Gastroesophageal sphincter (tissue), 4 donors: Measurements from ENCODE around the gene ALDH1A3. TPM values are rescaled to one million over a fixed set of nuclear protein-coding genes. Genes with fewer than 3 reads are reported as not detected.

Source experiments
- ATAC-seq: fragments of 150-250 bp; one replicate; pipeline ENCODE4 v1.9.1; 2016; ENCODE audit warnings: mild to moderate bottlenecking, moderate library complexity
- H3K27ac ChIP-seq, 4 donors: fragments of 200-600 bp; sonication (generic) in 3 of 4; 1 replicate in 3 of 4; 2 replicates in 1 of 4; pipeline ENCODE4 v1.5.1; 2016 to 2019
- H3K27me3 ChIP-seq: fragments of 200-600 bp; sonication (generic); one replicate; pipeline ENCODE4 v1.5.1; 2019
- H3K36me3 ChIP-seq, 2 donors: fragments of 200-600 bp; sonication (generic); one replicate each; pipeline ENCODE4 v1.5.1; 2019; ENCODE audit warnings: control low read depth in 1 of 2
- H3K4me1 ChIP-seq, 3 donors: fragments of 200-600 bp; sonication (generic); 1 replicate in 2 of 3; 2 replicates in 1 of 3; pipeline ENCODE4 v1.5.1; 2016 to 2019; ENCODE audit warnings: control low read depth in 2 of 3
- H3K4me3 ChIP-seq, 2 donors: fragments of 200-600 bp; sonication (generic); one replicate each; pipeline ENCODE4 v1.5.1; 2019; ENCODE audit warnings: mild to moderate bottlenecking in 1 of 2, moderate library complexity in 1 of 2
- H3K9me3 ChIP-seq, 3 donors: fragments of 200-600 bp; sonication (generic); one replicate each; pipeline ENCODE4 v1.5.1; 2017 to 2019; ENCODE audit warnings: control low read depth in 2 of 3
- EP300 ChIP-seq: sonication (generic); formaldehyde crosslinking; IDR thresholded peaks from one replicate; pipeline ENCODE4 v1.6.1; 2017; ENCODE audit warnings: antibody characterized with exemption, mild to moderate bottlenecking
- POLR2A ChIP-seq, 2 donors: fragments of 450-650 bp; IDR thresholded peaks; one replicate each; pipeline ENCODE4 v1.6.1; 2017; ENCODE audit warnings: antibody characterized with exemption in 2 of 2, mild to moderate bottlenecking in 2 of 2, moderate library complexity in 1 of 2
- POLR2AphosphoS5 ChIP-seq: sonication (generic); formaldehyde crosslinking; IDR thresholded peaks from one replicate; pipeline ENCODE4 v1.6.1; 2017; ENCODE audit warnings: antibody characterized with exemption
- WGBS, 2 donors: methylation state at CpG; one replicate each; pipeline ENCODE4 v1.1.5; 2018; ENCODE audit warnings: low coverage in 1 of 2; 5-methylcytosine and 5-hydroxymethylcytosine counted together
- total RNA-seq, 4 donors: library from RNA; depleted of rRNA; stranded (reverse); fragments of >200 nt; gene quantifications; one replicate each; pipeline ENCODE4 v1.1.0, GENCODE V29; 2016
- TF ChIP-seq, protein P1 (sequence below), 4 experiments: fragments of 200-600 bp in 2 of 4; fragments of 450-650 bp in 2 of 4; sonication (generic) in 1 of 4; IDR thresholded peaks; one replicate each; pipeline ENCODE4 v1.5.1; 2017 to 2019; ENCODE audit warnings: antibody characterized with exemption in 4 of 4, mild to moderate bottlenecking in 2 of 4, moderate library complexity in 2 of 4

ALDH1A3 gene
- total RNA-seq, 4 donors from 2014 or later, result 23.0 to 148 (median 93.4) TPM

GRCh38 chr15:100877551-100877950, 2.1 kb upstream of the ALDH1A3 start:
- H3K27me3 ChIP-seq, result peaks cover 67% of the 10 kb centered on the region
- TF ChIP-seq EP300, result no peak
- no peak for TF ChIP-seq POLR2A (IDR thresholded peaks at IDR 0.05)
- TF ChIP-seq, protein P1, sequence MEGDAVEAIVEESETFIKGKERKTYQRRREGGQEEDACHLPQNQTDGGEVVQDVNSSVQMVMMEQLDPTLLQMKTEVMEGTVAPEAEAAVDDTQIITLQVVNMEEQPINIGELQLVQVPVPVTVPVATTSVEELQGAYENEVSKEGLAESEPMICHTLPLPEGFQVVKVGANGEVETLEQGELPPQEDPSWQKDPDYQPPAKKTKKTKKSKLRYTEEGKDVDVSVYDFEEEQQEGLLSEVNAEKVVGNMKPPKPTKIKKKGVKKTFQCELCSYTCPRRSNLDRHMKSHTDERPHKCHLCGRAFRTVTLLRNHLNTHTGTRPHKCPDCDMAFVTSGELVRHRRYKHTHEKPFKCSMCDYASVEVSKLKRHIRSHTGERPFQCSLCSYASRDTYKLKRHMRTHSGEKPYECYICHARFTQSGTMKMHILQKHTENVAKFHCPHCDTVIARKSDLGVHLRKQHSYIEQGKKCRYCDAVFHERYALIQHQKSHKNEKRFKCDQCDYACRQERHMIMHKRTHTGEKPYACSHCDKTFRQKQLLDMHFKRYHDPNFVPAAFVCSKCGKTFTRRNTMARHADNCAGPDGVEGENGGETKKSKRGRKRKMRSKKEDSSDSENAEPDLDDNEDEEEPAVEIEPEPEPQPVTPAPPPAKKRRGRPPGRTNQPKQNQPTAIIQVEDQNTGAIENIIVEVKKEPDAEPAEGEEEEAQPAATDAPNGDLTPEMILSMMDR (IDR thresholded peaks at IDR 0.05), result no peak
- no peak for TF ChIP-seq POLR2AphosphoS5
- H3K9me3 ChIP-seq, result no peaks in the 10 kb centered on the region
- peaks cover 0 to 22% (median 0%) of the 10 kb centered on the region in 3 donors for H3K4me1 ChIP-seq
- no peaks in the 10 kb centered on the region for H3K36me3 ChIP-seq
- no peak for ATAC-seq
- no peak overlapping the region for H3K4me3 ChIP-seq
- WGBS, 2 donors, result 97% methylated on average over 6 of the region's 10 CpGs; no CpG with 5 or more reads in 1 of the 2 donors
- H3K27ac ChIP-seq, result no peak overlapping the region

DNA sequence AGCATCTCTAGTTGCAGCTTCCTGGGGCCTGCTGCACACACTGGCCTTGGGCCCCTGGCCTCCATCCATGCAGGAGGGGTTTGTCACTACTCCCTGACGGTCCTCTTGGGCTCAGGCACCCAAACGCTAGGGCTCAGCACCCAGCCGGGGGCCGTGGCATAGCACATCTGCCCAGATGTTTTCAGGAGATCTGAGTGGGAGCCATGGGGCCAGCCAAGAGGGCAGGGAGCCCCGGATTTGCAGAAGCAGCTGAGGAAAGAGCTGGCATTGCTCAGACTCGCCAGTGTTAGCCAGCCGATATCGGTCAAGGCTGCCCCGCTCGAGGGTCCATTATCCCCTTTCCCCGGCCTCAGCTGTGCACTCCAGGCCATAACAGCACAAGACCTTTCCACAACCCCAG, 1.5 kb upstream of the ALDH1A3 start:
- Histone ChIP-seq H3K4me3 (no peak overlapping the region), H3K27ac (no peak overlapping the region), H3K4me1 (peaks cover 0 to 22% (median 0%) of the 10 kb centered on the region in 3 donors), H3K36me3 (no peaks in the 10 kb centered on the region), H3K27me3 (peaks cover 72% of the 10 kb centered on the region), H3K9me3 (no peaks in the 10 kb centered on the region)
- 73% methylated on average over 3 of the region's 11 CpGs; no CpG with 5 or more reads in 1 of the 2 donors for WGBS, 2 donors
- no peak for ATAC-seq
- TF ChIP-seq POLR2AphosphoS5, result no peak
- TF ChIP-seq, protein P1 (IDR thresholded peaks at IDR 0.05), result no peak
- TF ChIP-seq POLR2A (IDR thresholded peaks at IDR 0.05), result no peak
- no peak for TF ChIP-seq EP300

- Histone ChIP-seq H3K36me3 (no peaks in the 10 kb centered on the region), H3K27me3 (peaks cover 78% of the 10 kb centered on the region), H3K4me1 (peaks cover 0 to 22% (median 0%) of the 10 kb centered on the region in 3 donors), H3K9me3 (no peaks in the 10 kb centered on the region), H3K27ac (peak overlapping the region in 3 of 4 donors; percentile 54 to 81 (median 73)), H3K4me3 (peak overlapping the region in 1 of 2 donors; percentile 61)
- 49 to 55% methylated on average over 8 to 12 of the region's 12 CpGs for WGBS, 2 donors
- TF ChIP-seq EP300, result no peak
- no peak for TF ChIP-seq POLR2AphosphoS5
- no peak for TF ChIP-seq POLR2A (IDR thresholded peaks at IDR 0.05)
- TF ChIP-seq, protein P1 (IDR thresholded peaks at IDR 0.05), result no peak
- no peak for ATAC-seq
Observed at GRCh38 chr15:100878648-100879047, 983 bp upstream of the ALDH1A3 start.

DNA sequence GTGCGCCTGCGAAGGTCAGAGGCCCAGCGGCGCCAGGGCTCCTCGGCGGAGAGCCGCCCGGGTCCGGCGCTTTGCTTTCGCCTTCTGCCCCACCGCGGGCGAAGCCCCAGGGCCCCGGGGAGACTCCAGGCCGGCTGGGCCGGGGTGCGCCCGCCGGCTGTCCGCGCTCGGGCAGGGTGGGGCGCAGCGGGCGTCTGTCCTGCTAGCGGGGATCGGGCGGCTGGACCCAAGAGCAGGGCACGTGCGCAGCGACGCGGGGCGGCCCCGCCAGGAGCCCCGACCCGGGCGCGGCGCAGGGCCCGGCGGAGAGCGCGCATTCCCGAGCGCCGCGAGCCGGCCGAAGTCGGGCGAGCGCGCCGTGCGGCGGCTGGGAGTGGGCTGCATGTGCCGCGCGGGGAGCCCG, 569 bp upstream of the ALDH1A3 start:
- Histone ChIP-seq H3K27me3 (peaks cover 80% of the 10 kb centered on the region), H3K4me3 (peak overlapping the region; percentile 24 to 61), H3K27ac (peak overlapping the region in 3 of 4 donors; percentile 54 to 81 (median 73)), H3K4me1 (peaks cover 0 to 22% (median 0%) of the 10 kb centered on the region in 3 donors), H3K36me3 (no peaks in the 10 kb centered on the region), H3K9me3 (no peaks in the 10 kb centered on the region)
- no CpG with 5 or more reads among the region's 62 CpGs for WGBS, 2 donors
- peak; percentile 23 for ATAC-seq
- no peak for TF ChIP-seq POLR2AphosphoS5
- TF ChIP-seq EP300, result no peak
- TF ChIP-seq, protein P1 (IDR thresholded peaks at IDR 0.05), result no peak
- no peak for TF ChIP-seq POLR2A (IDR thresholded peaks at IDR 0.05)

DNA sequence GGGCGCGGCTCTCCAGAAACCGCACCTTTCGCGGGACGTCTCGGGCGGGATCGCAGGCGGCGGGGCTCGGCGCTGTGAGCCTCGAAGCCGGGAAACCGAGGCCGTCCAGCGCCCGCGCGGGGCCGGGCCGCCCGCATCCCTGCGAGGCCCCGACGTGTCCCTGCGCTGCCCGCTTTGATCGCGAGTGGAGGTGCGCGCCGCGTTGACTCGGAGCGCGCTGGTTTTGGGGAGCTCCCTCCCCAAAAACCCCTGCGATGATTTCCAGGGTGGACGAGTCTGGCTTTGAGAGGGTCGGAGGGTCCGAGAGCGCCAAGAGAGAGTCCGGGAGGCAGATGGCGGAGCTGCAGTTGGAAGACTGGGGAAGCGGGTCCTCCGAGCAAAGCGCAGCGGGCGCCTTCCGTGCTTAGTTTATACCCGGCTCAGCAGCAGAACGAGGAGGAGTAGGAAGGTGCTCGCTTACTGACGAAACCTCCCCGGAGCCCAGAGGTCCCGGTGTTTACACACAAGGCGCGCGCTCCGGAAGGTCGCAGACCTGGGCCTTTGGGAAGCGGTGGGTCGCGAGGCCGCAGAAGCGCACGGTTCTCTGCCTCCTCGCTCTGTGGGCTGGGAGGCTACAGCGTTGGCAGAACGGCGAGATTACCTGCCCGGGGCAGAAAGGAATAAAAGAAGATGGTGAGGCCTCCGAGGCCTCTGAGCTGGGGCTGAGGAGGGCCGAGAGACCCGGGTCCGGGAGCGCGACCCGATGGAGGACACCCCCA, 687 bp downstream of the ALDH1A3 start:
- no peak for TF ChIP-seq POLR2AphosphoS5
- TF ChIP-seq POLR2A (IDR thresholded peaks at IDR 0.05), result no peak
- TF ChIP-seq EP300, result no peak
- TF ChIP-seq, protein P1 (IDR thresholded peaks at IDR 0.05), result no peak
- WGBS, 2 donors, result 9 to 29% methylated on average over 14 to 24 of the region's 80 CpGs
- peak overlapping the region in 3 of 4 donors; percentile 70 to 81 (median 73) for H3K27ac ChIP-seq
- ATAC-seq, result no peak
- no peaks in the 10 kb centered on the region for H3K36me3 ChIP-seq
- peaks cover 90% of the 10 kb centered on the region for H3K27me3 ChIP-seq
- no peaks in the 10 kb centered on the region for H3K9me3 ChIP-seq
- H3K4me1 ChIP-seq, result peaks cover 0 to 22% (median 0%) of the 10 kb centered on the region in 3 donors
- peak overlapping the region; percentile 24 to 61 for H3K4me3 ChIP-seq
